Panc1 (cell line): Measurements from ENCODE around the gene PRSS58. TPM values are rescaled to one million over a fixed set of nuclear protein-coding genes. Genes with fewer than 3 reads are reported as not detected.
A peak's percentile ranks its signal among the peaks of the same experiment; 100 is the strongest.

ENCODE experiments used
- ATAC-seq: fragments of 200-7000 bp; cut with Tn5 transposase; 2 replicates; pipeline ENCODE4 v1.9.1; 2020; ENCODE audit warnings: mild to moderate bottlenecking, moderate library complexity
- BruUV-seq: library from RNA; stranded (reverse); fragments of 400-500 nt; replicated peaks from 2 replicates; lab custom pipeline; 2021; lab: Mats Ljungman, UMichigan
- CTCF ChIA-PET: fragments of 300-600 bp; sonication (Branson Sonifier 250); formaldehyde crosslinking; loops from one replicate; lab custom pipeline; 2022; ENCODE audit warnings: antibody characterized with exemption; lab: Charles Lee
- POLR2A ChIA-PET: fragments of 300-600 bp; sonication (Branson Sonifier 250); formaldehyde crosslinking; loops from one replicate; lab custom pipeline; 2022; ENCODE audit warnings: antibody characterized with exemption; lab: Charles Lee
- DNase-seq: peaks from one replicate; pipeline ENCODE4 v3.0.0-alpha.2; 2010; ENCODE audit warnings: low read depth, low spot score
- H3K27ac ChIP-seq: 2 replicates; pipeline ENCODE4 v1.5.1; 2011; ENCODE audit warnings: mild to moderate bottlenecking, low read length, inconsistent platforms
- H3K27me3 ChIP-seq: fragments of 200-500 bp; sonication (Bioruptor generic); 2 replicates; pipeline ENCODE4 v1.6.0; 2014; ENCODE audit warnings: low read length, inconsistent platforms; ENCODE audit not compliant: control insufficient read depth, insufficient read depth
- H3K36me3 ChIP-seq: fragments of 200-500 bp; sonication (Bioruptor generic); 2 replicates; pipeline ENCODE4 v1.5.1; 2014; ENCODE audit warnings: inconsistent platforms, mild to moderate bottlenecking, low read length, moderate library complexity; ENCODE audit not compliant: control insufficient read depth, insufficient read depth
- H3K4me1 ChIP-seq: 2 replicates; pipeline ENCODE4 v1.5.1; 2011; ENCODE audit warnings: inconsistent platforms, mild to moderate bottlenecking, low read length, moderate library complexity; ENCODE audit not compliant: control insufficient read depth, insufficient read depth
- H3K4me3 ChIP-seq, 2 experiments: 2 replicates each; pipeline ENCODE4 v1.5.1; 2011 to 2012; ENCODE audit warnings: low read depth in 2 of 2, low read length in 2 of 2, mild to moderate bottlenecking in 2 of 2, inconsistent platforms in 1 of 2, moderate library complexity in 1 of 2
- H3K9me3 ChIP-seq: fragments of 200-500 bp; sonication (Bioruptor generic); 2 replicates; pipeline ENCODE4 v1.5.1; 2014; ENCODE audit warnings: low read depth, mild to moderate bottlenecking, inconsistent platforms, low read length, moderate library complexity; ENCODE audit not compliant: control insufficient read depth, insufficient read depth
- POLR2AphosphoS5 ChIP-seq: IDR thresholded peaks from 2 replicates; pipeline ENCODE4 v1.6.1; 2012; ENCODE audit warnings: mild to moderate bottlenecking, low read depth, low read length, moderate library complexity
- SIN3A ChIP-seq: IDR thresholded peaks from 2 replicates; pipeline ENCODE4 v1.6.1; 2012; ENCODE audit warnings: low read depth, mild to moderate bottlenecking, low read length, moderate library complexity, borderline replicate concordance; ENCODE audit not compliant: insufficient read depth
- TCF7L2 ChIP-seq: IDR thresholded peaks from 2 replicates; pipeline ENCODE4 v1.6.1; 2011; ENCODE audit warnings: mild to moderate bottlenecking, low read depth, low read length, inconsistent platforms
- in situ Hi-C: cut with HindIII; loops from 2 replicates; pipeline ENCODE4 v1.10.0; 2016; ENCODE audit warnings: low sequenced_read_pairs, low pct_unique_long_range_greater_than_20kb
- intact Hi-C: fragments of 100-400 bp; cut with micrococcal nuclease; formaldehyde crosslinking; loops from one replicate; pipeline ENCODE4 v1.10.0; 2022; ENCODE audit not compliant: unreplicated experiment
- total RNA-seq: library from RNA; stranded (reverse); gene quantifications from one replicate; pipeline ENCODE4 v1.2.1, GENCODE V29; 2021; ENCODE audit not compliant: unreplicated experiment
- TF ChIP-seq, protein P1 (sequence below), 2 experiments: IDR thresholded peaks; 2 replicates each; pipeline ENCODE4 v1.6.1; 2011 to 2012; ENCODE audit warnings: low read depth in 2 of 2, control low read depth in 1 of 2, low read length in 1 of 2, mild to moderate bottlenecking in 1 of 2, moderate library complexity in 1 of 2; ENCODE audit not compliant: insufficient read depth in 1 of 2
- TF ChIP-seq, protein P2 (sequence below): fragments of 450-650 bp; IDR thresholded peaks from 2 replicates; pipeline ENCODE4 v1.5.1; 2017; ENCODE audit warnings: mild to moderate bottlenecking

Gene PRSS58
- total RNA-seq, 1 experiment from 2014 or later: not detected

DNA sequence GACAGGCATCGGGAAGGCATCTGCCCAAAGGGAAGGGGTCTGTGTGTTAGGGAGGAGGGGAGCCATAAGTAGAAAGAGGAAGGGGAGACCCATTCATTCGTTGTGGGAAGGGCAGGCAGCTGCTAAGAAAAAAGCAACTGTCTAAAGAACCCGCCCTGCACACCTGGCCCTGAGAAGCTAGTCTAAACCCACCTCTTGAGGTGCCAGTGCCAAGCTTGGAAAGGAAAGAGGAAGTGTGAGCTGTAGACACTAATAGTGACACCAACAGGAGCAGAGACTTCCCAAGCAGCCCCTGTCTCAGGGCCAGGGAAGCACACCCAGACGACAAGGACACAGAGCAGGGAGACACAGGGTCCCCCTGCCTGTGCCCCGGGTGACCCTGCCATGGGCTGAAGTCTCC, 40.8 kb upstream of the PRSS58 start:
- no peaks in the 10 kb centered on the region for H3K9me3 ChIP-seq
- POLR2A ChIA-PET: no interaction called here
- ATAC-seq (no peak), DNase-seq (no peak)
- BruUV-seq: no TSS peak
- no peaks in the 10 kb centered on the region for H3K4me1 ChIP-seq
- CTCF ChIA-PET: no interaction called here
- intact Hi-C loops: no loop called here
- in situ Hi-C loops: no loop called here
- no peak overlapping the region for H3K4me3 ChIP-seq
- TF ChIP-seq, protein P1, sequence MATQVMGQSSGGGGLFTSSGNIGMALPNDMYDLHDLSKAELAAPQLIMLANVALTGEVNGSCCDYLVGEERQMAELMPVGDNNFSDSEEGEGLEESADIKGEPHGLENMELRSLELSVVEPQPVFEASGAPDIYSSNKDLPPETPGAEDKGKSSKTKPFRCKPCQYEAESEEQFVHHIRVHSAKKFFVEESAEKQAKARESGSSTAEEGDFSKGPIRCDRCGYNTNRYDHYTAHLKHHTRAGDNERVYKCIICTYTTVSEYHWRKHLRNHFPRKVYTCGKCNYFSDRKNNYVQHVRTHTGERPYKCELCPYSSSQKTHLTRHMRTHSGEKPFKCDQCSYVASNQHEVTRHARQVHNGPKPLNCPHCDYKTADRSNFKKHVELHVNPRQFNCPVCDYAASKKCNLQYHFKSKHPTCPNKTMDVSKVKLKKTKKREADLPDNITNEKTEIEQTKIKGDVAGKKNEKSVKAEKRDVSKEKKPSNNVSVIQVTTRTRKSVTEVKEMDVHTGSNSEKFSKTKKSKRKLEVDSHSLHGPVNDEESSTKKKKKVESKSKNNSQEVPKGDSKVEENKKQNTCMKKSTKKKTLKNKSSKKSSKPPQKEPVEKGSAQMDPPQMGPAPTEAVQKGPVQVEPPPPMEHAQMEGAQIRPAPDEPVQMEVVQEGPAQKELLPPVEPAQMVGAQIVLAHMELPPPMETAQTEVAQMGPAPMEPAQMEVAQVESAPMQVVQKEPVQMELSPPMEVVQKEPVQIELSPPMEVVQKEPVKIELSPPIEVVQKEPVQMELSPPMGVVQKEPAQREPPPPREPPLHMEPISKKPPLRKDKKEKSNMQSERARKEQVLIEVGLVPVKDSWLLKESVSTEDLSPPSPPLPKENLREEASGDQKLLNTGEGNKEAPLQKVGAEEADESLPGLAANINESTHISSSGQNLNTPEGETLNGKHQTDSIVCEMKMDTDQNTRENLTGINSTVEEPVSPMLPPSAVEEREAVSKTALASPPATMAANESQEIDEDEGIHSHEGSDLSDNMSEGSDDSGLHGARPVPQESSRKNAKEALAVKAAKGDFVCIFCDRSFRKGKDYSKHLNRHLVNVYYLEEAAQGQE (IDR thresholded peaks at IDR 0.05; ENCODE audit: insufficient read depth in 1 of 2, low read depth in 2 of 2, low read length in 1 of 2): no peak
- TF ChIP-seq, protein P2, sequence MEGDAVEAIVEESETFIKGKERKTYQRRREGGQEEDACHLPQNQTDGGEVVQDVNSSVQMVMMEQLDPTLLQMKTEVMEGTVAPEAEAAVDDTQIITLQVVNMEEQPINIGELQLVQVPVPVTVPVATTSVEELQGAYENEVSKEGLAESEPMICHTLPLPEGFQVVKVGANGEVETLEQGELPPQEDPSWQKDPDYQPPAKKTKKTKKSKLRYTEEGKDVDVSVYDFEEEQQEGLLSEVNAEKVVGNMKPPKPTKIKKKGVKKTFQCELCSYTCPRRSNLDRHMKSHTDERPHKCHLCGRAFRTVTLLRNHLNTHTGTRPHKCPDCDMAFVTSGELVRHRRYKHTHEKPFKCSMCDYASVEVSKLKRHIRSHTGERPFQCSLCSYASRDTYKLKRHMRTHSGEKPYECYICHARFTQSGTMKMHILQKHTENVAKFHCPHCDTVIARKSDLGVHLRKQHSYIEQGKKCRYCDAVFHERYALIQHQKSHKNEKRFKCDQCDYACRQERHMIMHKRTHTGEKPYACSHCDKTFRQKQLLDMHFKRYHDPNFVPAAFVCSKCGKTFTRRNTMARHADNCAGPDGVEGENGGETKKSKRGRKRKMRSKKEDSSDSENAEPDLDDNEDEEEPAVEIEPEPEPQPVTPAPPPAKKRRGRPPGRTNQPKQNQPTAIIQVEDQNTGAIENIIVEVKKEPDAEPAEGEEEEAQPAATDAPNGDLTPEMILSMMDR: no peak
- TF ChIP-seq SIN3A (no peak), TCF7L2 (no peak), POLR2AphosphoS5 (no peak)
- no peak overlapping the region for H3K27ac ChIP-seq
- H3K36me3 ChIP-seq: no peaks in the 10 kb centered on the region
- H3K27me3 ChIP-seq: no peaks in the 10 kb centered on the region

DNA sequence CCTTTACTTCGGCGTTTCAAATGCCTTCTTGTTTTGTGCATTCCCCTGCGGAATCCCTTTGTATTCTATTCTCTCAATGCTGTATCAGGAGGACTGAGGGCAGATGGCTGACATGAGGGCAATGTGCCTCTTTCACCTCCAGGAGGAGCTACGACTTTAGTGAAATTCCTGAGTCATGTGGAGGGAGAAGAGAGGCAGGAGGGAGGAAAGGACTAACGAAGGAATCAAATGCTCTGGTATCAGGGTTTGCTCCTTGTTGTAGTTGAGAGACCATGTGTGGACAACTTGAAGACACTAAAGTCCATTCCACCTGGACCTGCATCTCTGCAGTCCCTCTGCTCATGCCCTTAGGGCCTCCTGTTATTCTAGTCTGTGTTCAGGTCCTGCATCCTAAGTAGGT, 40.2 kb upstream of the PRSS58 start:
- Histone ChIP-seq H3K9me3 (no peaks in the 10 kb centered on the region), H3K4me3 (no peak overlapping the region), H3K4me1 (no peaks in the 10 kb centered on the region), H3K27me3 (no peaks in the 10 kb centered on the region), H3K27ac (no peak overlapping the region), H3K36me3 (no peaks in the 10 kb centered on the region)
- intact Hi-C loops: no loop called here
- TF ChIP-seq, protein P2: peak; percentile 34
- TF ChIP-seq POLR2AphosphoS5: no peak
- BruUV-seq: no TSS peak
- in situ Hi-C loops: no loop called here
- ChIA-PET CTCF (no interaction called here), POLR2A (no interaction called here)
- ATAC-seq (no peak), DNase-seq (no peak)

DNA sequence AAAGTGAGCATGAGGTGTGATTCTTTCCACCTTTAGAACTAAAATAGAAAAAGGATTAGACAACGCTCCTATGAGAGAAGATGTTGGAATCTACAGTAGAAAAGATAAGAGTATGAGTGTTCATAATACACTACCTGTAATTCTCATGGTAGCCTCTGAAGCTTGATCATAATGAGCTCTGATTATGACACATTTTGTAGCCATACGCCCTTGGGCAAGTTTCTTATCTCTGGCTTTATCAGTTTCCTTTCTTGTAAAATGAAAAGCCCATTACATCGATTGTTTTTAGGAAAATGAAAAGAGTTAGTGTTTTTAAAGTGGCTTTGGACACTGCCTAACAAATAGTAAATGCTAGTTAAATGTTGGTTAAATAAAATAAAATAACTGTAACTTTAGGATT, 22.4 kb upstream of the PRSS58 start:
- CTCF ChIA-PET: no interaction called here
- intact Hi-C loops: no loop called here
- Histone ChIP-seq H3K27me3 (no peaks in the 10 kb centered on the region), H3K4me1 (no peaks in the 10 kb centered on the region), H3K9me3 (no peaks in the 10 kb centered on the region), H3K36me3 (no peaks in the 10 kb centered on the region), H3K4me3 (no peak overlapping the region), H3K27ac (no peak overlapping the region)
- no peak for TF ChIP-seq SIN3A
- TF ChIP-seq TCF7L2: no peak
- TF ChIP-seq, protein P2: no peak
- TF ChIP-seq POLR2AphosphoS5: no peak
- TF ChIP-seq, protein P1 (IDR thresholded peaks at IDR 0.05; ENCODE audit: insufficient read depth in 1 of 2, low read depth in 2 of 2, low read length in 1 of 2): no peak
- DNase-seq (no peak), ATAC-seq (no peak)
- BruUV-seq: no TSS peak
- POLR2A ChIA-PET: no interaction called here
- in situ Hi-C loops: no loop called here
